Measurements from ENCODE around the gene STRA6. TPM values are rescaled to one million over a fixed set of nuclear protein-coding genes. Genes with fewer than 3 reads are reported as not detected.

The STRA6 gene
- total RNA-seq, 1 experiment from 2014 or later, result not detected

DNA sequence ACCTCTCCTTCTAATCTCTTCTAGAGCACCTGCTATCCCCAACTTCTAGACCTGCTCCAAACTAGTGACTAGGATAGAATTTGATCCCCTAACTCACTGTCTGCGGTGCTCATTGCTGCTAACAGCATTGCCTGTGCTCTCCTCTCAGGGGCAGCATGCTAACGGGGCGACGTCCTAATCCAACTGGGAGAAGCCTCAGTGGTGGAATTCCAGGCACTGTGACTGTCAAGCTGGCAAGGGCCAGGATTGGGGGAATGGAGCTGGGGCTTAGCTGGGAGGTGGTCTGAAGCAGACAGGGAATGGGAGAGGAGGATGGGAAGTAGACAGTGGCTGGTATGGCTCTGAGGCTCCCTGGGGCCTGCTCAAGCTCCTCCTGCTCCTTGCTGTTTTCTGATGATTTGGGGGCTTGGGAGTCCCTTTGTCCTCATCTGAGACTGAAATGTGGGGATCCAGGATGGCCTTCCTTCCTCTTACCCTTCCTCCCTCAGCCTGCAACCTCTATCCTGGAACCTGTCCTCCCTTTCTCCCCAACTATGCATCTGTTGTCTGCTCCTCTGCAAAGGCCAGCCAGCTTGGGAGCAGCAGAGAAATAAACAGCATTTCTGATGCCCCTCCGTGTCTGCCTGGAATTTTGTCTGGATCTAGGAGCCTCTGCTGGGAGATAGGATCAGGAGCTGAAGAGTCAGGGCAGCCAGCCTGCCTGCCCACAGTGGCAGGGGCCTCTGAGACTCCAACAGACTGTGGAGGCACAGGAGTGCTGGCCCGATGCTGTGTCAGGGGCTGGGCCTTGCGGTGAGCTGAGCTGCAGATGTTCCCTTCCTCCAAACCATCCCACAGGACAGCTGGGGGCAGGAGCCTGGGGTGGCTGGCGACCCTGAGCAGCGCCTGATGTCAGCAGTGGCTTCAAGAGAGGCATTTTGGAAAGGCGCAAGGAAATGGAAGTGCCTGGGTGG lies 26.0 kb downstream of the STRA6 start:
- no TSS peak for BruUV-seq (replicated peaks)
- CTCF ChIA-PET, result interaction anchor here (0.6 kb wide), 1 partner anchor 48 kb away, joined by 3 read pairs; no protein-coding TSS in a partner anchor
- no peak overlapping the region for H3K27ac Mint-ChIP-seq (ENCODE audit: low read depth, unreplicated experiment)

DNA sequence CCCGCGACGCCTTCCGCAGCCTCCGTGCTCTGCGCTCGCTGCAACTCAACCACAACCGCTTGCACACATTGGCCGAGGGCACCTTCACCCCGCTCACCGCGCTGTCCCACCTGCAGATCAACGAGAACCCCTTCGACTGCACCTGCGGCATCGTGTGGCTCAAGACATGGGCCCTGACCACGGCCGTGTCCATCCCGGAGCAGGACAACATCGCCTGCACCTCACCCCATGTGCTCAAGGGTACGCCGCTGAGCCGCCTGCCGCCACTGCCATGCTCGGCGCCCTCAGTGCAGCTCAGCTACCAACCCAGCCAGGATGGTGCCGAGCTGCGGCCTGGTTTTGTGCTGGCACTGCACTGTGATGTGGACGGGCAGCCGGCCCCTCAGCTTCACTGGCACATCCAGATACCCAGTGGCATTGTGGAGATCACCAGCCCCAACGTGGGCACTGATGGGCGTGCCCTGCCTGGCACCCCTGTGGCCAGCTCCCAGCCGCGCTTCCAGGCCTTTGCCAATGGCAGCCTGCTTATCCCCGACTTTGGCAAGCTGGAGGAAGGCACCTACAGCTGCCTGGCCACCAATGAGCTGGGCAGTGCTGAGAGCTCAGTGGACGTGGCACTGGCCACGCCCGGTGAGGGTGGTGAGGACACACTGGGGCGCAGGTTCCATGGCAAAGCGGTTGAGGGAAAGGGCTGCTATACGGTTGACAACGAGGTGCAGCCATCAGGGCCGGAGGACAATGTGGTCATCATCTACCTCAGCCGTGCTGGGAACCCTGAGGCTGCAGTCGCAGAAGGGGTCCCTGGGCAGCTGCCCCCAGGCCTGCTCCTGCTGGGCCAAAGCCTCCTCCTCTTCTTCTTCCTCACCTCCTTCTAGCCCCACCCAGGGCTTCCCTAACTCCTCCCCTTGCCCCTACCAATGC lies 27.1 kb downstream of the STRA6 start:
- H3K27me3 Mint-ChIP-seq (ENCODE audit: insufficient read depth, unreplicated experiment), result no peaks in the 10 kb centered on the region
- intact Hi-C loops (cut with micrococcal nuclease), result no loop called here
- peaks cover 35% of the 10 kb centered on the region for H3K4me1 Mint-ChIP-seq (ENCODE audit: insufficient read depth, unreplicated experiment)
- ChIA-PET CTCF (interaction anchor here (0.6 to 0.7 kb wide), 2 partner anchors 128 to 129 kb away, joined by 3 read pairs; no protein-coding TSS in a partner anchor), POLR2A (no interaction called here)
- TF ChIP-seq, protein P1, sequence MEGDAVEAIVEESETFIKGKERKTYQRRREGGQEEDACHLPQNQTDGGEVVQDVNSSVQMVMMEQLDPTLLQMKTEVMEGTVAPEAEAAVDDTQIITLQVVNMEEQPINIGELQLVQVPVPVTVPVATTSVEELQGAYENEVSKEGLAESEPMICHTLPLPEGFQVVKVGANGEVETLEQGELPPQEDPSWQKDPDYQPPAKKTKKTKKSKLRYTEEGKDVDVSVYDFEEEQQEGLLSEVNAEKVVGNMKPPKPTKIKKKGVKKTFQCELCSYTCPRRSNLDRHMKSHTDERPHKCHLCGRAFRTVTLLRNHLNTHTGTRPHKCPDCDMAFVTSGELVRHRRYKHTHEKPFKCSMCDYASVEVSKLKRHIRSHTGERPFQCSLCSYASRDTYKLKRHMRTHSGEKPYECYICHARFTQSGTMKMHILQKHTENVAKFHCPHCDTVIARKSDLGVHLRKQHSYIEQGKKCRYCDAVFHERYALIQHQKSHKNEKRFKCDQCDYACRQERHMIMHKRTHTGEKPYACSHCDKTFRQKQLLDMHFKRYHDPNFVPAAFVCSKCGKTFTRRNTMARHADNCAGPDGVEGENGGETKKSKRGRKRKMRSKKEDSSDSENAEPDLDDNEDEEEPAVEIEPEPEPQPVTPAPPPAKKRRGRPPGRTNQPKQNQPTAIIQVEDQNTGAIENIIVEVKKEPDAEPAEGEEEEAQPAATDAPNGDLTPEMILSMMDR (IDR thresholded peaks at IDR 0.05; ENCODE audit: unreplicated experiment), result no peak
- no peak overlapping the region for H3K27ac Mint-ChIP-seq (ENCODE audit: low read depth, unreplicated experiment)
- DNase-seq (ENCODE audit: unreplicated experiment), result no peak
- H3K36me3 Mint-ChIP-seq (ENCODE audit: insufficient read depth, unreplicated experiment), result no peaks in the 10 kb centered on the region
- H3K9me3 Mint-ChIP-seq (ENCODE audit: unreplicated experiment), result no peaks in the 10 kb centered on the region
- no TSS peak for BruUV-seq (replicated peaks)
- no peak overlapping the region for H3K4me3 Mint-ChIP-seq (ENCODE audit: unreplicated experiment)

More for the DNA sequence above, 26.0 kb downstream of the STRA6 start:
- intact Hi-C loops (cut with micrococcal nuclease), result no loop called here
- Mint-ChIP-seq H3K4me1 (ENCODE audit: insufficient read depth, unreplicated experiment) (peaks cover 38% of the 10 kb centered on the region), H3K9me3 (ENCODE audit: unreplicated experiment) (no peaks in the 10 kb centered on the region), H3K4me3 (ENCODE audit: unreplicated experiment) (no peak overlapping the region), H3K36me3 (ENCODE audit: insufficient read depth, unreplicated experiment) (no peaks in the 10 kb centered on the region), H3K27me3 (ENCODE audit: insufficient read depth, unreplicated experiment) (no peaks in the 10 kb centered on the region)
- DNase-seq (ENCODE audit: unreplicated experiment), result no peak
- TF ChIP-seq, protein P1 (IDR thresholded peaks at IDR 0.05; ENCODE audit: unreplicated experiment), result no peak
- POLR2A ChIA-PET, result no interaction called here

DNA sequence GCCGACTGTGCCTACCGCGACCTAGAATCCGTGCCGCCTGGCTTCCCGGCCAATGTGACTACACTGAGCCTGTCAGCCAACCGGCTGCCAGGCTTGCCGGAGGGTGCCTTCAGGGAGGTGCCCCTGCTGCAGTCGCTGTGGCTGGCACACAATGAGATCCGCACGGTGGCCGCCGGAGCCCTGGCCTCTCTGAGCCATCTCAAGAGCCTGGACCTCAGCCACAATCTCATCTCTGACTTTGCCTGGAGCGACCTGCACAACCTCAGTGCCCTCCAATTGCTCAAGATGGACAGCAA lies 27.7 kb downstream of the STRA6 start:
- no TSS peak for BruUV-seq (replicated peaks)
- peaks cover 29% of the 10 kb centered on the region for H3K4me1 Mint-ChIP-seq (ENCODE audit: insufficient read depth, unreplicated experiment)
- H3K27ac Mint-ChIP-seq (ENCODE audit: low read depth, unreplicated experiment), result no peak overlapping the region
- no peaks in the 10 kb centered on the region for H3K36me3 Mint-ChIP-seq (ENCODE audit: insufficient read depth, unreplicated experiment)
- no peaks in the 10 kb centered on the region for H3K27me3 Mint-ChIP-seq (ENCODE audit: insufficient read depth, unreplicated experiment)
- ChIA-PET CTCF (no interaction called here), POLR2A (no interaction called here)
- intact Hi-C loops (cut with micrococcal nuclease), result no loop called here
- DNase-seq (ENCODE audit: unreplicated experiment), result no peak
- H3K4me3 Mint-ChIP-seq (ENCODE audit: unreplicated experiment), result no peak overlapping the region
- TF ChIP-seq, protein P1 (IDR thresholded peaks at IDR 0.05; ENCODE audit: unreplicated experiment), result no peak
- H3K9me3 Mint-ChIP-seq (ENCODE audit: unreplicated experiment), result no peaks in the 10 kb centered on the region
